ENCODE measurements around the gene FNDC3B.

The FNDC3B gene

DNA sequence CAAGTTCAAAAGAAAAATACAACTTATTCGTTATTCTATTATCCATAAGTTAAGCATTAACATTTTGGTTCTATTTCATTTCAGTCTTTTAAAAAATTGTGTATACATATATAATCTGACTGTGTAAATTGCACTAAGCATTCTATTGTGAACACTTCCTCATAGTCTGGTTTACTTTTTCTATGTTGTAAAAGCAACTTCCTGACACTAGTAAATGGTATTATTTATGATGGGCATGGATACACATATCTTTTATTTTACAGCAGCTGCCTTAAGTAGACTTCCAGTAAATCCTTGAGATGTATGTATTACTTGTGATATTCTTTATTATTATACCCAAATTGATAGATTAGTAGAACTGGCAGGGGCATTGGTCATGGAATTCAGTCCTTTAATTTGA, 58.2 kb downstream of the FNDC3B start:
- DNase-seq = no peak

DNA sequence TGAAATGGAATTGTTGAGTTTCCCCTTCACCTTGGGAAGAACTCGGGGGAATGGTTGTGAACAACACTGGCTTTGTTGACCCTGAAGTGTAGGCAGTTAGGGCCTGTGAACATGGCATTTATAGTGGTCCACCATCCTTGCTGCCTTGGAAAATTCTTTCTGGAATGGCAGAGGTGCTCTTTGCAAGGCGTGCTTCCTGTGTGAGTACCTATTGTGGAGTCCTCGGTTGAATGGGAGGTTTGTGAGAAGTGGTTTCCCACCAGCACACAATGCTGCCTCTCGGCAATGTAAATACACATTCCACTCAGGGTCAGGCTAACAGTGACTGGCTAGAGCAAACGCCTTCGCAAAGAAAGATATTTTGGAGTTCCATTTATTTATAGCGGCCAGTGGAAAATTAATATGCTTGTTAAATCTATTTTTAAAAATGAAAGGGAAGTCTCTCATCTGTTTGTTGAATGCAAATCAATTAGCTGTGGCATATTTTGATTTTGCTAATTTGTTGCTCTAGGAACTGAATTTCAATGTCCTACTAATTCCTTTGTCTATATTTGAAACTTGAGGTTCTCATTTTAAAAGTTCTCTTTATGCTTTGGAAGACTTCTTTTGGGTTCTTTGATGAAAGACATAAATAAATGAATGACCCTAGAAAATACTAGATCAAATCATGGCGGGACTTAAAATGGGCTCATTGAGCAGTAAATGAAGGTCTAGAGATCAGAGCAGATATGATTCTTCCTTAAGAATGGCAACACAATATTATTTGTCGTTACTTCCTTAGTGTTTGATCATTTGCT, 59.5 kb downstream of the FNDC3B start:
- DNase-seq = no peak

DNA sequence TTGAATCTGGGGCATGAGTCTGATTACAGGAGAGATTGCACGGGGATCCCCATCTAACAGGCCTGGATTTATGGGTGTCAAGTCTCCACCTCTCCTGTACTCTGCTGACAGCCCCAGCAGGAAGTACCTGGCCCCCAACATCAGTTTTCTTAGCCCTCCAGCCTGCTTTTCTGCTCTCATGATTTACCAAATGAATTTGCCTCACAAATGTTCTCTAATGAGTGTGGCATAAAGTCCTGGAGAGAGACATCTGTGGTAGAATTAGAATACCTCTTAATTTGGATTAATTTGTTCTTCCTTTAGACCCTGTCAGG, 60.1 kb downstream of the FNDC3B start:
- no peak for DNase-seq

DNA sequence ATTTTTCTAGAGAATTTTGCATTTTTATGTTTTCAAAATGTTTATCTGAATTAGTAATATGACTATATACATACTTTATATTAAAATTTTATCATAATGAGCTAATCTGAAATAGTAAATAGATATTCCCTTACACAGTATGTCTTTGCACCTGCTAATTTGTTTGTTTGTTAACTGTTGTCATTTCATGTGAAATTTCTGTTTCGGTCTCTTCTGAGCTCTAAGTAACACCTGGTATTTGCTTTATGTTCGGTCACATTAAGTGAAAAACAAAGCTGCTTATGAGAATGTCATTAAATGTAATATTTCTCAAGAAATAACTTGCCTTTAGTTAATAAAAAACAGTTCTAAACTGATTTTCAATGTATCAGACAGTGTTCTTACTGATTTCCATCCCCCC, 61.1 kb downstream of the FNDC3B start:
- no peak for DNase-seq

DNA sequence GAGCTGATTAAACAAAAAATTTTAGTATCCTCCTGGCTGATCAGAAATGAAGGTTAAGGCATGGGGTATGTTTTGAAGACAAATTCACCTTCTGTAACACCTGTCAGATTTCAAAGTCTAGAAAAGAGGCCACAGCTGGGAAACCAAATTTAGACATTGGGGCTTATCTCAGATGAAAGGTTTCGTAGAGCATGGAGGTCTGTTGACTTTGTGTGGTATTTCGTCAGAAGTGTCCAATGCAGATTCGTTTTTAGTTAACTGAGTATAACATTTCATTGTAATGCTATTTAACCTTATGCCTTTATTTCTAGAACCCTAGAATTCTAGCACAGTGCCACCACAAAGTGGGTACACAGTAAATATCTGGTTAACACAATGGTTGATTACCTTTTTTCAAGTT, 61.7 kb downstream of the FNDC3B start:
- no peak for DNase-seq

DNA sequence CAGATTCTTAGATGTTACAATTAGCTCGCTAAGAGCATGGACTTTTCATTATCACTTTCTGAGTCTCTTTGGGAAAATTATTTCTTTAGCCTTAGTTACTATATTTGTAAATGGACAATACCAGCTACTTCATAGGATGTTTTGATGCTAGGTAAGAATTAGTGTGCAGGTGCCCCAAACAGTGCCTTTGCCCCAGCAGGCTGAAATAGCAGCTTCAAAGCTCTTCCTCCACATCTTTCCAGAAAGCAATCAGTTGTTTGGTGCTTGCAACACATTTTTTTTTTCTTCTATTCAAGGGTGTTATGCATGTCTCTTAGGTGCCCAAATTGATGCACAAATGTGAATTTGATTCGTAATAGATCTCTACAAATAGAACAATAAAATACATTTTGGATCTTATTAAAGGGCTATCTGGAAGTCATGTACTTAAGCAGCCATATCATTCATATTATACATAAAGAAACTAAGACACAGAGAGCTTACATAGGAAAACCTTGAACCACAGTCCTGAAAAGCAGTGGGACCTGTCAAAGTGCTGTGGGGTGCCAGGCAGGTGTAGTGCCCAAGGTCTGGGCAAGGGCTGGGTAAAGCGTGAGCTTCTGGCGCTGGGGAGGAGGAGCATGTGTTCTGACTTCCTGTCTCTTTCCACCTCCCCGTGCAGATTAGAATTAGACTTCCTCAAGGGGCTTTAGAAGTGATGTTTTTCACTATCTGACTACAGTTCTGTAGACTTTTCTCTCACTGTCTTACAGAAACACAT, 62.9 kb downstream of the FNDC3B start:
- no peak for DNase-seq

DNA sequence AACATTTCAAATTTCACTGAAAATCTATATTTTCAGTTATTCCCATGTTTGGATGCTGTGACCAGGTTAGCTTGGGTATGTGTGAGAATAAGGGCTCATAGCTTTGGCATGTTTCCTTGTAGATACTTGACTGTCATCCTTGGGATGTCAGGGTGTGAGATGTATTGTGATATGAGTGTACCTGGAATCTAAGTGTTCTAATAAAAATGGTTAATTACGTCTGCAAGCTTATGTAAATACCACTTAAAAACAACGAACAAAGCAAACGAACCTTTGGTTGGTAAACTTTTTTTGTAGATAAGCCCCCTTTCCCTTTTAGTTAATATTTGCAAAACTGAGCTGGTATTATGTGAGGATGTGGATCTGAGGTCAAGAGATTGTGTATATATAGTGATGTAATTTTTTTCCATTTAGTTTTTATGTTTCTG, 63.5 kb downstream of the FNDC3B start:
- no peak for DNase-seq

DNA sequence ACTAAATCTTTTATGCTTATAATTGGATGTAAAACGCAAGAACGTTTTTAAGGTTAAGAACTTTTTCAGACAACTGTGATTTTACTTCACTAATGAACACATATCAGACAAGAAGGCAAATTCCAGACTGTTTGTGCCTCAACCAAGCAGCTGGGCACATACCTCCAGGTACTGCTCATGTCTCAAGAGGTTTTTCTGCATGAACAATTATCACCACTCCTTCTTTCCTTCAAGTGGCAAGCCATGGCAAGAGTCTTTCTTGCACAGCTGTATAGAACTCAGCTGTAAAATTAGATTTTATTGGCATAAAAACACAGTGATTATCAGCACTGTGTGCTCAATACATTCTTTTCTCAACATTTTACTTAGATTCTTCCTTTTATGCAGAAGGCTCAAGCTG, 64.3 kb downstream of the FNDC3B start:
- DNase-seq = peak in 1 of 2 experiments; percentile 26

DNA sequence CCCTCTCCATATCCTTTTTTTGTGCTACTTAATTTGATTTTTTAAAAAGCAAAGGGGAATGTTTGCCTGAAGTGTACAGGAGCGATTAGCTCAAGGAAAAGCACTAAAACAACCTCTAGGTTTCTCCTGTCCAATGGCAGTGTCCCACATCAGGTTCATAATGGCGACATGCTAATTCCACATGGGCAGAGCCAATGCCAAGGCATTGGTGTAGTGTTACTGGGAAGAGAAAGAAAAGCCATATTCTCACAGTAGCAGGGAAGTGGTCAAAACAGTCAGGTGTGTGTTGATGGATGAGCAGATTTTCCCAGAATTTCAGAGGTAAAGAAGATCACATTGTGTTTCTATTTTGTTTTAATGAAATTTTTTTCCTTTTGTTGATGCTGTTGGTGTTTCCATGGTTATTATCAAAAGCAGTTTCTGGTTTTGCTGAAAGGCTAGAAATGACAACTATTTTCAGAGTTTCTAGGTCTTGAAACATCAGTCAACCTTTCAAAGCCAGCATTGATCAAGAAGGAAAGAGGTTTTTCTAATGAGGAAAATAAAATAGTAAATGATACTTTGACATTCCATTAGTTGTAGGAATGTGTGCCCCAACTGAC, 65.2 kb downstream of the FNDC3B start:
- DNase-seq = no peak

DNA sequence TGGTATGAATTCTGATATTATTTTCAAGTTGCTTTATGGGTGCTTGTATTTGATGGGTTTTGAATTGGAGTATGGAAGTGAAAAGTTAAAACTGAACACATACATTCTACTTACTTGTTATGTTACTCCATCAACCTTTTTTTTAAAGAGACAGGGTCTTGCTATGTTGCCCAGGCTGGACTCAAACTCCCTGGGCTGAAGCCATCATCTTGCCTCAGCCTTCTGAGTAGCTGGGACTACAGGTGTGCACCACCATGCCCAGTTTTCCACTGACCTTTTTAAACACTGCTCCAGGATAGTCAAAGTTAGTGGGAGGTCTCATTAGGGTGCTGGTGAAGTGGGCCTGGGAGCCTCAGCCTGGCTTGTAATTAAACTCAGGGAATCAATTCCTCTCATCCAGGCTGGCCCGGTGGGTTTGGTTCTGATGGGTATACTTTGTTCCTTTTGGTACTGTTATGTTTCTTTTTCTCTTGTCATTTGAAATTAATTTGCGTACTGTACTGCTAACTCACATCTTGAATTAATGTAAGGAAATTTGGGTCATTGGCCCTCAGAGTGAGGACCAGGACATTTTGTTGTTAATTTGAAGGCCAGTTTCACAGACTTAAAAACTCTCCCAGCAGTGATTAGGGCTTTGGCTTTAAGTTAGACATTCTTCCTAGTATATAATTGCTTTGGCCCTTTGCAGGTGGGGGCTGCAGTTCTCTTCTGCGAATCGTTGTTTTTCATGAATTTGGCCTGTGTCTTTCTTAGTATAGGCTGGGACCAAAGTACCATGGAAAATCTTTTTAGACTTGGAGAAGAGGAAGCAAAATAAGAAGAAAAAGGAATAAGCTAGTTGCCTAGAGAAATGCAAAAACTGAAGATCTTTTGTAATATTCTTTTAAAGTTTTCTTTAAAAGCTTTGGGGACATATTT, 66.9 kb downstream of the FNDC3B start:
- no peak for DNase-seq

DNA sequence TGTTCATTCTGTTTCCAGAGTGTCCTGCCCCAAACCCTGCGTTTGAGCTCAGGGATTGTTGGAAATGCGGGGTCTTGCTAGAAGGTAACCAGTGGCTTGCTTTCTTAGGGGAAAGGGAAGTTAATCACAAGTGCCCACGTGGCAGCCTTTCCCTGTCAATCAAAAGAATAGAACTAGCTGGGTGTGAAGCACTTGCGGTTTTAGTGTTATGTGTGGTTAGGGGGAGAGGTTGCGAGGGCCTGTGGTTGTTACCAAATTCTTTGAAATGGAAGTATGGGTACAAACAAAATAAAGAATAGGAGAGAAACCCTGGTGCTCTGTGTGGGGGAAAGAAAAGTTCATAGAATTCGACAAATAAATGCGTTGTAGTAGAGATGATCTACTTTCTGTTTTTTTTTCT, 67.6 kb downstream of the FNDC3B start:
- no peak for DNase-seq

DNA sequence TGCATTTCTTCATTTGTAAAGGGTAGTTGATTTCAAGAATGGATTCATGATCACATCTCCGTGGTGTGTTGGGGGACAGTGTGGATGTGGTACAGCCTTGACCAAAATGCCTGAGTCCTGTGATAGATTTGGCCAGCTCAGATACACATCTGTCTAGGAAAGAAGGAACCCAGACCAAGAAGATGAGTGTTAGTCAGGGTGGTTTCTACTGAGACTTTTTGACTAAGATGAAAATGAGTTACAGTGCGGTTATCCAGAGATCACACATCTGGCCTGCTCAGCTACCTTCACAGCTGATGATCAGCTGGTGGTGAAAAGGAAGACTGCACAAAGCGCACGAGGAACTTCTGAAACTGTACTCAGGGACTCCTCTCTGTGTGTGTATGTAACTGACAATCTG, 68.0 kb downstream of the FNDC3B start:
- no peak for DNase-seq

DNA sequence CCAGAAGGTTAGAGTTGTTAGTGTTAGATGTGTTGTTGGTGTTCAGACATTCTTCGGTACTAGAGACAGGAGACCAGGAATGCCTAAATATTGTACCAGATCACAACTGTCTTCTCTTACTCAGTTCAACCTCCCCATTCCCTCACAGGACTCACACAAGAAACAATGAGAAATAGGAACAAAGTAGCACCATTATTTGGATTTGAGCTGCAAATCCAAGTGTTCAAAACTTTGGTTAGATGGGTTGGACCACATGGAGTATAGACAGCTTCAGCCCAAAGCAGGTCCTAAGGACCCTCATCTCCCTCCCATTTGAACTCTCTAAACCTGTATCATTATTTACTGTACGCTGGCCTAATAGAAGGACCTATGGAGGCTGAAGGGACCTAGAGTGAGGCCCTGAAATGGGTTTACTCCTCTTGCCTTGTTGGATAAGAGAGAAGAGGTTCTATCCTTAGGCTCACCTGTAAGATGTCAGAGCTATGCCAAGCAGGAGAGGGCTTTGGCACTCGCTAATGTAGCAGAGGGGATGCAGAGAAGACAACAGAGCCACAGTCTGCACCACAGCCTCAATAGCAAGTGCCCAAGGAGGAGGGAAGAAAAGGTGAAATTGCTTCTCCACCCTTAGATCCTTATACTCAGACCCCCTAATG, 70.9 kb downstream of the FNDC3B start:
- no peak for DNase-seq

DNA sequence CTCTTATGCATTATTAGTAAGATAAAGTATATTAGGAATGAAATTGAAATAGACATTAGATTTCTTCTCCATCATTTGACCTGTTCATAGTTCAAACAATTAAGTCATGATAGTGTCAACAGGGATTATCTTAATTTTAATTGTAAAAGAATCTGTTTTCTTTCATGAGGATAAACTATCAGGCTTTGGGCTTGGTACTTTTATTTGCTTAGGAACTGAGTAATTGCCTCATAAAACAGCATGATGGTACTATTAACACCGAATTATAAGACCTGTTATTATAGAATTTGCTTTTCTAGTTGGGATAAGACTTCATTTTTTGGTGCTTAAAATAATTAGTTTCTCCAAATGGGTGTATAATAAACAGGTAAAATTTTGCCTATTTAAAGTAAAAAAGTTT, 71.8 kb downstream of the FNDC3B start:
- DNase-seq = no peak

DNA sequence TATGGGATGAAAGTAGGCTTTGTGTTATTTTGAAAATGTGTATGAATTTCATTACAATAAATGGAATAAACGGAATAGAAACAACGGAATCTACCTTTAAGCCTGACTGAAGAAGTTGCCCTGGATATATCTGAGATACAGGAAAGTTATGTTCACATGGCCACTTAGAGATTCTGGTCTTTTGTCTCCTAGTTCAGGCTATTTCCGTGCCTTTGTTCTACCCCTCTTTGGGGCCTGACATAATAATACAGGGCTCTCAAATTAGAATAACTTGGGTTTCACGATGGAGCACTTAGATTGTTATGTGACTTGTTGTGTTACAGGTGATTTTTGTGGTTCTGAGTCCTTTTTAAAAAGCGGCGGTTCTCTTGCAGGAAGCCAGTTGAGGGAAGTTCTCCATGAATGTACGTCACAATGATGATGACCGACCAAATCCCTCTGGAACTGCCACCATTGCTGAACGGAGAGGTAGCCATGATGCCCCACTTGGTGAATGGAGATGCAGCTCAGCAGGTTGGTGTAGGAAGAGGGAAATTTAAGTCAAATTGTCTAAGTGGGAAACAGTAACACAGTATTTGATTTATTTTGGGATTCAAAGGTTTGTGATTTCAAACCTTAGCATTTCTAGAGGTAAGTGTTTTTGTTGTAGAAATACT, 72.8 kb downstream of the FNDC3B start:
- DNase-seq = no peak

DNA sequence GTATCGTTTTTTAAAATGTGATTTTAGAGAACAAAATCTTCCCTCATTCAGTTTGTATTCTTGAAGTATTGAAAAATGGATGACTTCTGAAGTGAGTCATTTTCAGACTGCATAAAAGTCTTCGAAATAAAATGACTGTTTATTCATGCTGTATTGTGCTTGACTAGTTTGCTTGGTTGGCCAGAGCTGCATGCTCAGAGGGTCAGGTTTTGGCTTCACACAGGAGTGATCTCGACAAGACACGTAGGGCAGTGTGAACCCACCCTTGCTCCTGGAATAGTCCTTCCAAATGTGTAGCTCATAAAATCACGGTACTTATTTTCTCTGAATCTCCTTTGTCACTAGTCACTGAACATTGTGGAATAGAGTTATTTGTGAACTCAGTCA, 73.3 kb downstream of the FNDC3B start:
- DNase-seq = no peak

DNA sequence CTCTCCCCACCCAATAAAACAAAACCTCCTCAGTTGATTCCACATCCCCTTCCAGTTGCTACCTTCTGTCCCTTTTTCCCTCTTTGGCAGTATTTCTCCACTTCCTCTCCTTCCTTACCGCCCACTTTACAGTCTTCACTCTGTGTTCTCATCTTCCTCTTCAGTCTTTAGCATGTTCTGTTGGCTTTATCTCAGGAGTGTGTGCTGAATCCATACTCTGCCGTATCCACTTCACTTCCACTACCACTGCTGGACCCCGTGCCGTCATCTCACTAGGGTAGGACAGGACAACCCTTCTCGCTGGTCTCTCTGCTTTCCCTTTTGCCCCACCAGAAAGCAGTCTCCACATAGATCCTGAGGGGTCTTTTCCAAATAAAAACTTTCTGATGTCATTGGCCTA, 74.3 kb downstream of the FNDC3B start:
- DNase-seq = no peak

DNA sequence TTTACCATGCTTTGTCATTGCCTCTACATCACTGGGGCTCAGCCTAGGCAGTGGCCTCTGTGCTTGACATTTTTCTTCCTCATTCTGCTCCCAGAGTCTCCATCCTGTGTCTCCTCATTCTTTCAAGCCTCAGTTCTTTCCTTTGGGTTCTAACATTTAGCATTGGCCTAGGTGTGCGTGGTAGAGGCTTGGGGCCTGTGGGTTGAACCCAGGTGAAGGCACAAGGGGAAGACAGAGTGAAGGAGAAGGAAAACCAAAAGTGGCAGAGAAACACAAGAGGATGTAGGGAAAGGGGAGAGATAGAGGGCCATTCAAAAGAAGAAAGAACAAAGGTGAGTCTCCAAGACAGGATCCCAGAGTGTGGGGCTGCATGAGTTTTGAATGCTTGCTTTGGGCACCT, 75.7 kb downstream of the FNDC3B start:
- no peak for DNase-seq

DNA sequence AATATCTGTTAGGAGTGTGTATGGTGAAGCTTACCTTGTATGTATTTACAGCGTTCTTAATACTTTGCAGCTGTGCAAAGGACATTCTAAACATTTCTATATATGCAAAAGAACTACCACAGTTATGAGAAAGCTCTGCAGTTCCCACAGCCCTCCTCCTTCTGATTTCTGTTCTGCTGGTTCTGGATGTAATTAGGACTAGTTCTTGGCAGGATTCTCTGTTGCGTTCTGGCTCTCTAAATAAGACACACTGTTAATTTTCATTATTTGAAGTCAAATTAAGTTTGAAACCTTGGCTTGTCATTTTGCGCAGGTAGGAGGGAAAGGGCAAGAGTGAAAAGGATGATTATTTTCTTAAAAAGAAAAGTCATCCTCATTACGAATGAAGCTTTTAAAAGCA, 76.4 kb downstream of the FNDC3B start:
- DNase-seq = no peak

DNA sequence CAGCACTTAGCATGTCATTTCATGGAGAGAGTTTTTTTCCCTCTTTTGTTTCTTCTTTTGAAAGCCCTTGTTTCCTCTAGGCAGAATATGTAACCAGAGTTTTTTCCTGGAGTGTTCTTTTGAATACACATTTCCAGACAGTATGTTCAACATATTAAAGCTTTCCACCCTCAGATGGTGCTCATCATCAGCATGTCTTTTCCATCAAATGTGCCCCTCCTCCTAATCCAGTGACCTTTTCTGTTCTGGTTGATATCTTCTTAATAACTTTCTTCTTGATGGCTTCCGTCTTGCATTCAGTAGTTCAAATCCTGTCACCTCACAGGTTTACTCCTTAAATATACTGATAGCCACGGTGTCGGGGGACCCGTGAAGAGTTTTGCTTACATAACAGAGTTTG, 78.6 kb downstream of the FNDC3B start:
- DNase-seq = no peak

DNA sequence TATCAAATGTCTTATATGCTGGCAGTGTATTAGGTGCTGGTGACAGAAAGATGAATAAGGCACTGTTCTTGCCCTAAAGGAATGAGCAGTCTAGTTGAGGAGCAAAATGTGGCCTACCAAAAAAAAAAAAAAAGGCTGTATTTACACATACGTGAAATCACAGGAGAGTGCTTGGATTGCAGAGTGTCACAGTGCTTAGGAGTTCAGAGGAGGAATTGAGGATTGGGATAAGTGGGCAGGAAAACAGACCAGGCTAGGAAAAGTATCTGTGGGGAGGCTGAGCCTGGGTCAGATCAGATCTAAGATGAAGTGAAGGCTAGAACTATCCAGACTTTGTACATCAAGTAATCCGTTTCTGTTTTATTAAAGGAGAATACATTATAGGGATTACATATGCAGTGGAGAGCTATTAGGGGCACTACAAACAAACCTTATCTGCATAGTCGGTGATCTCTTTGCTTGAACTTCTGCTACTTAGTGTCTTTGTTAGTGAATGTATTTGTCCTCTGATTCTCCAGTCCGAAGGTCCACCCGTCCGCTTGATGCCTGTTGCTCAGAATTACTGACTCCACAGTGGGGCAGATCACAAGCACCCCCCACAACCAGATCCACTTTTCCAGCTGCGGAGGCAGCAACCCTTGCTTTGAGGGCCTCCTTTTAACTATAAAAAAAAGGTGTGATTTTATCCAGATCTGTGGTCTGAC, 80.0 kb downstream of the FNDC3B start:
- DNase-seq = no peak

DNA sequence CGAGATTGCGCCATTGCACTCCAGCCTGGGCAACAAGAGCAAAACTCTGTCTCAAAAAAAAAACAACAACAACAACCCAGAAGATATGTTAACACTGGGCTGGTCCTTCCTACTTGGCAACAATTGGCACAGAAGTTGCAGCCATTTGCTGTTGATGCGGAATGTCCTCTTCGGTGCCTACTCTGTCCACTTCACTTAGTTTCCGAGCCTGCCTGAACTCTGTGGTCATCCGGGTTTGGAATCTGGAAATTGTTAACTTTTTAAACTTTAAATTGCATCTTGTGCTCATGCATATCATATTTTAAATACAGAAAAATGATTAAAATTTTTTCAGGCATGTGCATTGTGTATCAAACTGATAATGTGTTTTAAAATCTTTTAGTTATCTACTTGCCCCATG, 81.5 kb downstream of the FNDC3B start:
- no peak for DNase-seq
